ENCODE data around the gene BAIAP3. TPM values are rescaled to one million over a fixed set of nuclear protein-coding genes. Genes with fewer than 3 reads are reported as not detected.
"Not testable (repeated sequence)": the region's sequence is repeated elsewhere in the genome, so short reads cannot be mapped to it uniquely, and the experiment has no call there.

Gene BAIAP3
- total and polyA plus RNA-seq, 2 of the 8 experiments (the other 6 are each of a cell fraction or from before 2014, with no cell fraction given), result 2.9 to 6.8 TPM

DNA sequence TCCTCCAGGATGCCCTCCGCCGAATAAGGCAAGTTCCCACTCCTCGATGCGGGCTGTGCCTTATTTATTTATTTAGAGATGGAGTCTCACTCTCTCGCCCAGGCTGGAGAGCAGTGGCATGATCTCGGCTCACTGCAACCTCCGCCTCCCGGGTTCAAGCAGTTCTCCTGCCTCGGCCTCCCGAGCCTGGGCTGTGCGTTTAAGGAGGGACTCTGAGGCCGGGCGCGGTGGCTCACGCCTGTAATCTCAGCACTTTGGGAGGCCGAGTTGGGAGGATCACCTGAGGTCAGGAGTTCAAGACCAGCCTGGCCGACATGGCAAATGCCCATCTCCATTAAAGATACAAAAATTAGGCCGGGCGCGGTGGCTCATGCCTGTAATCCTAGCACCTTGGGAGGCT, 5.3 kb upstream of the BAIAP3 start:
- H3K9me3 ChIP-seq (ENCODE audit: insufficient read depth in 2 of 2, low read depth in 1 of 2, low read length in 1 of 2); H3K18ac ChIP-seq (ENCODE audit: extremely low read depth, low read length); H3K4me2 ChIP-seq (ENCODE audit: insufficient read depth in 1 of 2, low read depth in 2 of 2, low read length in 2 of 2); H4K5ac ChIP-seq (ENCODE audit: insufficient read length, low read depth, low read length); DNase-seq (ENCODE audit: low read depth in 1 of 2, low spot score in 2 of 2); H3K23ac ChIP-seq (ENCODE audit: insufficient read length); H3K4ac ChIP-seq (replicated peaks; ENCODE audit: insufficient read length, low read depth, low read length); H3K14ac ChIP-seq (ENCODE audit: insufficient read length); H3K56ac ChIP-seq (replicated peaks; ENCODE audit: insufficient read length, low read depth, low read length); H3K4me3 ChIP-seq (ENCODE audit: extremely low read depth in 1 of 4, insufficient read depth in 2 of 4, low read depth in 3 of 4, low read length in 4 of 4); H2BK120ac ChIP-seq (replicated peaks; ENCODE audit: low read depth, low read length); H3K9ac ChIP-seq (replicated peaks in 1 of 4; ENCODE audit: extremely low read depth in 1 of 4, low read depth in 3 of 4, low read length in 3 of 4); H2AK5ac ChIP-seq (ENCODE audit: low read depth, low read length); H2BK15ac ChIP-seq (ENCODE audit: low read length); FAIRE-seq; H4K8ac ChIP-seq (ENCODE audit: extremely low read depth, insufficient read depth, low read length); H2BK5ac ChIP-seq (ENCODE audit: low read depth, low read length); H3K27ac ChIP-seq (ENCODE audit: low read depth, low read length); H2BK20ac ChIP-seq (ENCODE audit: low read length); H3K79me1 ChIP-seq (ENCODE audit: low read depth, low read length); H3K79me2 ChIP-seq (ENCODE audit: control insufficient read depth in 1 of 2, insufficient read depth in 2 of 2, low read length in 2 of 2); H2BK12ac ChIP-seq (ENCODE audit: low read depth, low read length); H2AFZ ChIP-seq (ENCODE audit: low read length); H4K91ac ChIP-seq (replicated peaks; ENCODE audit: insufficient read length, low read length): not testable (repeated sequence)
- 91% methylated on average over 17 of the region's 20 CpGs; no CpG with 5 or more reads in 1 of the 2 experiments for WGBS, 2 experiments (ENCODE audit: extremely low coverage in 1 of 2, insufficient coverage in 1 of 2, insufficient read length in 1 of 2, insufficient replicate concordance in 2 of 2, low coverage in 1 of 2, low lambda C conversion rate in 2 of 2, missing lambda C conversion rate in 1 of 2)
- CTCF ChIA-PET (ENCODE audit: partially characterized antibody), result interaction anchor here (0.7 to 2.1 kb wide), 4 partner anchors 8 to 578 kb away, joined by 3 to 6 read pairs (median 3); no protein-coding TSS in a partner anchor
- H4K20me1 ChIP-seq (replicated peaks in 1 of 2; ENCODE audit: control insufficient read depth in 1 of 2, insufficient read depth in 2 of 2, low read length in 2 of 2), result peaks cover 7 to 10% of the 10 kb centered on the region in 2 experiments
- peaks cover 10% of the 10 kb centered on the region; the same call in 1 of the 2 replicates for H3K23me2 ChIP-seq (ENCODE audit: low read depth, low read length)
- peaks cover 0 to 11% (median 11%) of the 10 kb centered on the region in 4 experiments; a peak in 5 of 7 replicates for H3K4me1 ChIP-seq (replicated peaks in 1 of 4; ENCODE audit: control insufficient read depth in 3 of 4, insufficient read depth in 4 of 4, low read length in 3 of 4)
- H3K27me3 ChIP-seq (replicated peaks in 1 of 4; ENCODE audit: control insufficient read depth in 3 of 4, extremely low read depth in 1 of 4, insufficient read depth in 3 of 4, low read length in 3 of 4), result peaks cover 3 to 16% (median 9%) of the 10 kb centered on the region in 4 experiments; a peak in 6 of 7 replicates
- H3K36me3 ChIP-seq (ENCODE audit: control insufficient read depth in 2 of 4, insufficient read depth in 4 of 4, low read length in 3 of 4), result peaks cover 5 to 18% (median 9%) of the 10 kb centered on the region in 4 experiments; a peak in 6 of 8 replicates
- POLR2A ChIA-PET (ENCODE audit: partially characterized antibody), result interaction anchor here (0.9 to 6.5 kb wide), 2 partner anchors 14 to 17 kb away, joined by 4 to 106 read pairs; partner anchors contain the start of gene UBE2I
